K562 (cell line): ENCODE measurements around the gene BPHL. TPM values are rescaled to one million over a fixed set of nuclear protein-coding genes. Genes with fewer than 3 reads are reported as not detected.
A peak's percentile ranks its signal among the peaks of the same experiment; 100 is the strongest.

Experiments used
- ATAC-seq: fragments of 200-7000 bp; cut with Tn5 transposase; 3 replicates; pipeline ENCODE4 v1.9.1; 2020; ENCODE audit warnings: moderate library complexity
- BruUV-seq: library from RNA; stranded (reverse); fragments of 400-500 nt; replicated peaks from 2 replicates; lab custom pipeline; 2021; lab: Mats Ljungman, UMichigan
- CTCF ChIA-PET: fragments of 300-600 bp; formaldehyde crosslinking; extraction: SDS; loops from one replicate; lab custom pipeline; 2021; ENCODE audit warnings: low intra/inter-chr PET ratio; lab: Yijun Ruan, JAX
- POLR2A ChIA-PET: fragments of 300-600, 350-650 bp; sonication (Branson Sonifier 250); formaldehyde crosslinking; extraction: SDS; loops from one replicate; lab custom pipeline; 2021; ENCODE audit warnings: antibody characterized with exemption, inconsistent platforms; lab: Yijun Ruan, JAX
- DNase-seq, 4 experiments: peaks; one replicate each; pipeline versions ENCODE4 v3.0.0 to v3.0.0-alpha.2; 2011 to 2018; ENCODE audit warnings: low spot score in 3 of 4, mixed read lengths in 3 of 4; ENCODE audit errors: extremely low read depth in 1 of 4
- FAIRE-seq: peaks from 2 replicates; lab custom pipeline; 2011; peaks lifted over from hg19 to GRCh38; lab: Jason Lieb, UNC
- H2AFZ ChIP-seq: 2 replicates; pipeline ENCODE4 v1.6.0; 2011; ENCODE audit warnings: low read depth, low read length, control low read depth, inconsistent platforms
- H3K27ac ChIP-seq: fragments of 200-600 bp; 3 replicates; pipeline ENCODE4 v1.8.0; 2011; ENCODE audit warnings: low read depth, mild to moderate bottlenecking, control low read depth, inconsistent platforms, low read length, moderate library complexity, mixed read lengths; ENCODE audit errors: extremely low read depth
- H3K27me3 ChIP-seq, 2 experiments: fragments of 300-600 bp in 1 of 2; 2 replicates in 1 of 2; 3 replicates in 1 of 2; pipeline versions ENCODE4 v1.6.0 to v1.8.0; 2011; ENCODE audit warnings: inconsistent platforms in 2 of 2, low read length in 2 of 2, mild to moderate bottlenecking in 1 of 2, mixed read lengths in 1 of 2, moderate library complexity in 1 of 2; ENCODE audit not compliant: control insufficient read depth in 2 of 2, insufficient read depth in 2 of 2
- H3K36me3 ChIP-seq: fragments of 300-600 bp; 3 replicates; pipeline ENCODE4 v1.8.0; 2011; ENCODE audit warnings: mild to moderate bottlenecking, low read length, inconsistent platforms; ENCODE audit not compliant: control insufficient read depth, insufficient read depth
- H3K4me1 ChIP-seq, 2 experiments: fragments of 200-600 bp in 1 of 2; replicated peaks in 1 of 2; 2 replicates in 1 of 2; 3 replicates in 1 of 2; pipeline versions ENCODE4 v1.5.1 to v1.8.0; 2011; ENCODE audit warnings: inconsistent platforms in 2 of 2, low read length in 2 of 2, mild to moderate bottlenecking in 1 of 2, mixed read lengths in 1 of 2, moderate library complexity in 1 of 2; ENCODE audit not compliant: control insufficient read depth in 2 of 2, insufficient read depth in 2 of 2
- H3K4me2 ChIP-seq: 2 replicates; pipeline ENCODE4 v1.6.1; 2011; ENCODE audit warnings: low read length, control low read depth, inconsistent platforms, mixed read lengths; ENCODE audit not compliant: insufficient read depth
- H3K4me3 ChIP-seq: fragments of 200-600 bp; sonication (generic), shearing (Covaris generic); 2 replicates; pipeline ENCODE4 v1.5.1; 2016; ENCODE audit warnings: control low read depth, inconsistent platforms
- H3K79me2 ChIP-seq: fragments of 200-600 bp; 3 replicates; pipeline ENCODE4 v1.8.0; 2011; ENCODE audit warnings: low read length, inconsistent platforms; ENCODE audit not compliant: control insufficient read depth, insufficient read depth
- H3K9ac ChIP-seq, 2 experiments: 2 replicates each; pipeline versions ENCODE4 v1.6.0 to v1.6.1; 2011; ENCODE audit warnings: low read depth in 2 of 2, low read length in 2 of 2, control low read depth in 1 of 2, inconsistent platforms in 1 of 2, mild to moderate bottlenecking in 1 of 2, mixed read lengths in 1 of 2; ENCODE audit not compliant: insufficient read depth in 1 of 2
- H3K9me1 ChIP-seq: one replicate; pipeline ENCODE4 v1.6.0; 2011; ENCODE audit warnings: inconsistent platforms, mild to moderate bottlenecking, low read length, moderate library complexity; ENCODE audit not compliant: control insufficient read depth, insufficient read depth
- H3K9me3 ChIP-seq: replicated peaks from 2 replicates; pipeline ENCODE4 v1.5.1; 2011; ENCODE audit warnings: low read depth, low read length, inconsistent platforms; ENCODE audit not compliant: control insufficient read depth, insufficient read depth
- H4K20me1 ChIP-seq: replicated peaks from 2 replicates; pipeline ENCODE4 v1.6.1; 2011; ENCODE audit warnings: low read length, inconsistent platforms, mixed read lengths; ENCODE audit not compliant: control insufficient read depth, insufficient read depth
- ARID1B ChIP-seq: fragments of 450-650 bp; IDR thresholded peaks from 2 replicates; pipeline ENCODE4 v1.6.1; 2016; ENCODE audit warnings: antibody characterized with exemption, mild to moderate bottlenecking, inconsistent platforms
- COPS2 ChIP-seq: fragments of 450-650 bp; conservative IDR thresholded peaks from 2 replicates; pipeline ENCODE4 v1.6.1; 2016; ENCODE audit warnings: mild to moderate bottlenecking, moderate library complexity
- CTBP1 ChIP-seq: fragments of 450-650 bp; IDR thresholded peaks from 2 replicates; pipeline ENCODE4 v1.6.1; 2016; ENCODE audit warnings: borderline replicate concordance
- HDAC2 ChIP-seq: fragments of 450-650 bp; IDR thresholded peaks from 2 replicates; pipeline ENCODE4 v1.6.1; 2016; ENCODE audit warnings: mild to moderate bottlenecking
- HNRNPH1 ChIP-seq: fragments of 200-400 bp; formaldehyde crosslinking; optimal IDR thresholded peaks from 2 replicates; pipeline ENCODE3; 2017; ENCODE audit warnings: low read depth, mild to moderate bottlenecking, low read length, moderate library complexity
- MCM7 ChIP-seq, 2 experiments: fragments of 450-650 bp; IDR thresholded peaks; 2 replicates each; pipeline ENCODE4 v1.6.1; 2016 to 2018
- TAF15 ChIP-seq: fragments of 200-400 bp; formaldehyde crosslinking; IDR thresholded peaks from 2 replicates; pipeline ENCODE4 v1.6.1; 2017; ENCODE audit warnings: mild to moderate bottlenecking, low read depth, low read length, moderate library complexity
- TARDBP ChIP-seq: fragments of 450-650 bp; IDR thresholded peaks from 2 replicates; pipeline ENCODE4 v1.6.1; 2016
- ZNF217 ChIP-seq: sonication (generic); formaldehyde crosslinking; IDR thresholded peaks from 2 replicates; pipeline ENCODE4 v1.8.0; 2022; ENCODE audit warnings: mild to moderate bottlenecking, missing genetic modification reagents
- ZNF384 ChIP-seq: IDR thresholded peaks from 2 replicates; pipeline ENCODE4 v1.6.1; 2012; ENCODE audit warnings: low read depth, low read length, improper control_type of control experiment
- ZNF785 ChIP-seq: fragments of 250-450 bp; sonication (Bioruptor Pico); IDR thresholded peaks from 2 replicates; pipeline ENCODE4 v1.4.0; 2020; ENCODE audit warnings: mild to moderate bottlenecking
- WGBS: fragments of 100-300 bp; shearing (Covaris generic); methylation state at CpG from one replicate; pipeline ENCODE4 v1.1.6; 2016; ENCODE audit warnings: low coverage, mixed read lengths; ENCODE audit not compliant: insufficient coverage; ENCODE audit errors: missing lambda C conversion rate; 5-methylcytosine and 5-hydroxymethylcytosine counted together
- in situ Hi-C: fragments of 300-500 bp; cut with MboI; formaldehyde crosslinking; loops from 4 replicates; pipeline ENCODE4 v1.15.0; 2018; ENCODE audit warnings: inconsistent platforms, mixed read lengths
- intact Hi-C: fragments of 100-400 bp; cut with micrococcal nuclease; formaldehyde crosslinking; loops from 2 replicates; pipeline ENCODE4 v1.14.2; 2022
- polyA plus RNA-seq, 8 experiments: library from polyadenylated mRNA; depleted of rRNA in 4 of 8; stranded (reverse) in 5 of 8; unstranded in 3 of 8; fragments of >200 nt; fragmentation: Nextera tagmentation in 2 of 8; fragmentation: Illumina TruSeq in 1 of 8; extraction: Ambion mirVana in 2 of 8; extraction: Trizol in 1 of 8; gene quantifications; 2 replicates each; pipeline versions ENCODE4 v1.2.1 to v1.2.3, GENCODE V29; 2011 to 2014; ENCODE audit warnings: inconsistent platforms in 1 of 8, missing spikeins in 1 of 8
- total RNA-seq, 7 experiments: library from RNA; depleted of rRNA in 6 of 7; stranded (reverse); fragments of >200 nt in 6 of 7; fragmentation: Illumina TruSeq in 2 of 7; extraction: Trizol in 2 of 7; gene quantifications; 2 replicates each; pipeline versions ENCODE4 v1.2.1 to v1.2.3, GENCODE V29; 2011 to 2021; ENCODE audit warnings: low replicate concordance in 1 of 7
- TF ChIP-seq, protein P1 (sequence below): fragments of 450-650 bp; IDR thresholded peaks from 2 replicates; pipeline ENCODE4 v1.6.1; 2016; ENCODE audit warnings: mild to moderate bottlenecking
- TF ChIP-seq, protein P2 (sequence below), 2 experiments: fragments of 450-650 bp; IDR thresholded peaks; 2 replicates each; pipeline ENCODE4 v1.6.1; 2016; ENCODE audit warnings: mild to moderate bottlenecking in 2 of 2, borderline replicate concordance in 1 of 2, low read depth in 1 of 2, moderate library complexity in 1 of 2

The BPHL gene
- total and polyA plus RNA-seq, 9 of the 15 experiments (the other 6 are each of a cell fraction or from before 2014, with no cell fraction given) = 3.5 to 17.4 (median 8.2) TPM

DNA sequence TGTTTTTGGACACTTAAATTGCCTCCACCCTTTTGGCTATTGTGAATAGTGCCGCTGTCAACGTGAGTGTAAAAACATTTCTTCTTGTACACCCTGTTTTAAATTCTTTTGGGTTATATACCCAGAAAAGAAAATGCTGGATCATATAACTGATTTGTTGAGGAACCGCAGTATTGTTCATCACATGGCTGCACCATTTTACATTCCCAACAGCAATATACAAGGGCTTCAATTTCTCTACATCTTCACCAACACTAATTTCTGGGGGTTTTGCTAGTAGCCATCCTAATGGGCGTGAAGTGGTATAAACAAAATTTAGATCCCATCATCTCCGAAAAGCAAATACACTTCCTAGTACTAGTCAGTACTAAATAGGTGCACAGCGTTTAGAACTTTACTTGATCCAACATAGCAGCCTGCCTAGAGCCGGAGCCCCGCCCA lies 579 bp upstream of the BPHL start:
- BruUV-seq = TSS peak; percentile 94
- H3K4me1 ChIP-seq = peaks cover 8 to 15% of the 10 kb centered on the region in 2 experiments; a peak in 4 of 5 replicates
- WGBS = 2% methylated on average over 8 of the region's 8 CpGs
- H3K9me3 ChIP-seq = no peaks in the 10 kb centered on the region
- no peaks in the 10 kb centered on the region for H3K27me3 ChIP-seq
- H3K9me1 ChIP-seq = no peaks in the 10 kb centered on the region
- DNase-seq = no peak
- FAIRE-seq = no peak
- H3K79me2 ChIP-seq = peaks cover 9% of the 10 kb centered on the region; the same call in 2 of the 3 replicates
- H4K20me1 ChIP-seq = no peaks in the 10 kb centered on the region; the same call in 1 of the 2 replicates
- POLR2A ChIA-PET = interaction anchor here (0.6 to 1.4 kb wide), 3 partner anchors 9 to 97 kb away, joined by 3 to 6 read pairs (median 3); no protein-coding TSS in a partner anchor
- peaks cover 22% of the 10 kb centered on the region; the same call in 2 of the 3 replicates for H3K36me3 ChIP-seq
- H3K9ac ChIP-seq = peak overlapping the region; percentile 85 to 97
- peak overlapping the region; percentile 98 for H3K4me2 ChIP-seq
- ATAC-seq = peak; percentile 13
- peak overlapping the region; percentile 86 for H3K27ac ChIP-seq
- in situ Hi-C loops (no loop called here), intact Hi-C loops (loop anchor here (2.0 to 5.0 kb wide), 2 partner anchors 49 to 121 kb away; partner anchors contain the start of genes NQO2 and RIPK1)
- H2AFZ ChIP-seq = peak overlapping the region; percentile 98
- H3K4me3 ChIP-seq = peak overlapping the region; percentile 76
- CTCF ChIA-PET = no interaction called here
- TF ChIP-seq TARDBP (0 out of 2 replicates have a peak, but pooled peaks have one; percentile 39), COPS2 (no peak), HNRNPH1 (no peak), HDAC2 (no peak), ARID1B (0 out of 2 replicates have a peak, but pooled peaks have one; percentile 18), ZNF217 (CRISPR knock-in tag) (no peak), TAF15 (no peak), MCM7 (IDR thresholded peaks at IDR 0.05) (no peak), ZNF384 (no peak), ZNF785 (CRISPR knock-in tag) (no peak), CTBP1 (no peak)
- TF ChIP-seq, protein P1, sequence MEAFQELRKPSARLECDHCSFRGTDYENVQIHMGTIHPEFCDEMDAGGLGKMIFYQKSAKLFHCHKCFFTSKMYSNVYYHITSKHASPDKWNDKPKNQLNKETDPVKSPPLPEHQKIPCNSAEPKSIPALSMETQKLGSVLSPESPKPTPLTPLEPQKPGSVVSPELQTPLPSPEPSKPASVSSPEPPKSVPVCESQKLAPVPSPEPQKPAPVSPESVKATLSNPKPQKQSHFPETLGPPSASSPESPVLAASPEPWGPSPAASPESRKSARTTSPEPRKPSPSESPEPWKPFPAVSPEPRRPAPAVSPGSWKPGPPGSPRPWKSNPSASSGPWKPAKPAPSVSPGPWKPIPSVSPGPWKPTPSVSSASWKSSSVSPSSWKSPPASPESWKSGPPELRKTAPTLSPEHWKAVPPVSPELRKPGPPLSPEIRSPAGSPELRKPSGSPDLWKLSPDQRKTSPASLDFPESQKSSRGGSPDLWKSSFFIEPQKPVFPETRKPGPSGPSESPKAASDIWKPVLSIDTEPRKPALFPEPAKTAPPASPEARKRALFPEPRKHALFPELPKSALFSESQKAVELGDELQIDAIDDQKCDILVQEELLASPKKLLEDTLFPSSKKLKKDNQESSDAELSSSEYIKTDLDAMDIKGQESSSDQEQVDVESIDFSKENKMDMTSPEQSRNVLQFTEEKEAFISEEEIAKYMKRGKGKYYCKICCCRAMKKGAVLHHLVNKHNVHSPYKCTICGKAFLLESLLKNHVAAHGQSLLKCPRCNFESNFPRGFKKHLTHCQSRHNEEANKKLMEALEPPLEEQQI = no peak
- TF ChIP-seq, protein P2, sequence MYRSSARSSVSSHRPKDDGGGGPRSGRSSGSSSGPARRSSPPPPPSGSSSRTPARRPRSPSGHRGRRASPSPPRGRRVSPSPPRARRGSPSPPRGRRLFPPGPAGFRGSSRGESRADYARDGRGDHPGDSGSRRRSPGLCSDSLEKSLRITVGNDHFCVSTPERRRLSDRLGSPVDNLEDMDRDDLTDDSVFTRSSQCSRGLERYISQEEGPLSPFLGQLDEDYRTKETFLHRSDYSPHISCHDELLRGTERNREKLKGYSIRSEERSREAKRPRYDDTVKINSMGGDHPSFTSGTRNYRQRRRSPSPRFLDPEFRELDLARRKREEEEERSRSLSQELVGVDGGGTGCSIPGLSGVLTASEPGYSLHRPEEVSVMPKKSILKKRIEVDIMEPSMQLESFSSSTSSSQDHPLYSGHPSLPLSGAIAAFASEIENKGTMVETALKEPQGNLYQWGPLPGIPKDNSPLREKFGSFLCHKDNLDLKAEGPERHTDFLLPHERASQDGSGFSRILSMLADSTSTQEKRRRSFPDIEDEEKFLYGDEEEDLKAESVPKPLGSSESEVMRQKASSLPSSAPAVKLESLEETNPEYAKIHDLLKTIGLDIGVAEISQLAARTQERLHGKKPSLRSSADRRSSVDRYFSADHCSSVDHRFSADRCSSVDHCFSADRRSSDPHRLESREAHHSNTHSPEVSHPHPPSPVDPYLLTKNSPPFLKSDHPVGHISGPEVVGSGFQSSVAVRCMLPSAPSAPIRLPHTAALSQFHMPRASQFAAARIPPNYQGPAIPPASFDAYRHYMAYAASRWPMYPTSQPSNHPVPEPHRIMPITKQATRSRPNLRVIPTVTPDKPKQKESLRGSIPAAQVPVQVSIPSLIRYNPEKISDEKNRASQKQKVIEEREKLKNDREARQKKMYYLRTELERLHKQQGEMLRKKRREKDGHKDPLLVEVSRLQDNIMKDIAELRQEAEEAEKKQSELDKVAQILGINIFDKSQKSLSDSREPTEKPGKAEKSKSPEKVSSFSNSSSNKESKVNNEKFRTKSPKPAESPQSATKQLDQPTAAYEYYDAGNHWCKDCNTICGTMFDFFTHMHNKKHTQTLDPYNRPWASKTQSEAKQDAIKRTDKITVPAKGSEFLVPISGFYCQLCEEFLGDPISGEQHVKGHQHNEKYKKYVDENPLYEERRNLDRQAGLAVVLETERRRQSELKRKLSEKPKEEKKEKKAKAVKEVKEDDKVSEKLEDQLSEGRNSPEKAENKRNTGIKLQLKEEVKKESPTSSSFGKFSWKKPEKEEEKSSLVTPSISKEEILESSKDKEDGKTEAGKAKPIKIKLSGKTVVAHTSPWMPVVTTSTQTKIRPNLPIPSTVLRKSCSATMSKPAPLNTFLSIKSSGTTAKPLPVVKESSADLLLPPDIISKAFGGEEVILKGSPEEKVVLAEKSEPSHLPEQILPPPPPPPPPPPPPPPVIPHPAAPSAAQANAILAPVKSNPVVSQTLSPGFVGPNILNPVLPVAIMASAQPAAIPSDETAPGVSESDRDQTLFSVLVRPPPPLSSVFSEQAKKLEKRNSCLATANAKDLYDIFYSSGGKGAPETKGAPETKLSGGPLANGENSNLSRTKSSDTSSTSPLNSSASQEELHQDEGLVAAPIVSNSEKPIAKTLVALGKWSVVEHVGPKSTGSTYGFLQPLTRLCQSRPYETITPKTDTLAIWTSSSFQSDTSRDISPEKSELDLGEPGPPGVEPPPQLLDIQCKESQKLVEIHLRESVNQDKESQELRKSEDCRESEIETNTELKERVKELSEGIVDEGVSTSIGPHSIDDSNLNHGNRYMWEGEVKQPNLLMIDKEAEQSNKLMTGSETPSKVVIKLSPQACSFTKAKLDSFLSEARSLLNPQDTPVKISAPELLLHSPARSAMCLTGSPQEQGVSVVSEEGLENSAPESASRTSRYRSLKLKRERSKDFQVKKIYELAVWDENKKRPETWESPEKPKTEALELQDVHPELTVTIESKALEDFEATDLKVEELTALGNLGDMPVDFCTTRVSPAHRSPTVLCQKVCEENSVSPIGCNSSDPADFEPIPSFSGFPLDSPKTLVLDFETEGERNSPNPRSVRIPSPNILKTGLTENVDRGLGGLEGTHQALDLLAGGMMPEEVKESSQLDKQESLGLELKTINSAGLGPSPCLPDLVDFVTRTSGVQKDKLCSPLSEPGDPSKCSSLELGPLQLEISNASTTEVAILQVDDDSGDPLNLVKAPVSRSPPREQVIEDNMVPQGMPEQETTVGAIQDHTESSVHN (IDR thresholded peaks at IDR 0.05; ENCODE audit: borderline replicate concordance in 1 of 2, low read depth in 1 of 2) = no peak
